GM12872 (cell line): Measurements from ENCODE around the gene RTBDN.

Experiments
- CTCF ChIP-seq: IDR thresholded peaks from 3 replicates; pipeline ENCODE4 v1.5.1; 2011; ENCODE audit warnings: low read depth, mild to moderate bottlenecking, low read length, moderate library complexity; ENCODE audit not compliant: insufficient read depth

RTBDN gene

DNA sequence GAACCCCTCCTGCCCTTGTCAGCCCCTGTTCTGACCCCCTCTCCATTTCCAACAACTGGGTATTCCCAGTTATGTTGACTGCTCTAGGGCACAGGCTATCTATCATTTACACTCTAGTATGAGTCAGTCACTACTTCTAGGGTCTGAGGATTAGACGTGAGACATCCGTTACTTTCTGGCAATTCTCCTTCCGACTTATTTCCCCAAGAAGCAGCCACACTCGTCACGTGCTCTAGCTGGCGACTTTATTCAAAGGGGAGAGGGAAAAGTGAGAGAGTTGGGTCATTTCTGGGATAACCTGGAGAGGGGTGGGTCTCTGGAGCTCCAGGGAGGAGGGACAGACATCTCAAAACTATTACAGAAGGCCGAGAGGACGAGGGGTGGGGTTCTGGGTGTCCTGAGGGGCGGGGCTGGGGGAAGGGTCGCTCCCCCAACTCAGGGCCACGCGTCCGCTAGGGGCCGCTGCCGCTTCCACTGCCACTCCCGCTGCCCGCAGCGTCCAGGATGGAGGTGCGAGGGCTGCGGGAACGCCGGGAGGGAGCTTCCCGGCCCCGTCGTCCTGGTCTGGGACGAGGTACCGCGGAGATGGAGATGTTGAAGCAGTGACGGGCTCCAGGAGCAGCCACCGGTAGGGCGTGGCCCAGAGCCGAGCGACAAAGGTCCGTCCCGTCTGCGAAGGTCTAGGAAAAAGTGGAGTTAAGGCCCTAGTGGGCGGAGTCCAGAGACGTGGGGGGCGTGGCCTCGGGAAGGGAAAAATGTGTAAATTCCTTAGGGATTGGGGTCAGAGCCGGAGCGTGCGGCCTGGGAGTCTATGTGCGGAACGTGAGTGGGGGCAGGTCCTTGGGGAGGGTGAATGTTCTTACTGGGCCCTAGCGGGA, 8.9 kb downstream of the RTBDN start:
- peak; percentile 54 for TF ChIP-seq CTCF

DNA sequence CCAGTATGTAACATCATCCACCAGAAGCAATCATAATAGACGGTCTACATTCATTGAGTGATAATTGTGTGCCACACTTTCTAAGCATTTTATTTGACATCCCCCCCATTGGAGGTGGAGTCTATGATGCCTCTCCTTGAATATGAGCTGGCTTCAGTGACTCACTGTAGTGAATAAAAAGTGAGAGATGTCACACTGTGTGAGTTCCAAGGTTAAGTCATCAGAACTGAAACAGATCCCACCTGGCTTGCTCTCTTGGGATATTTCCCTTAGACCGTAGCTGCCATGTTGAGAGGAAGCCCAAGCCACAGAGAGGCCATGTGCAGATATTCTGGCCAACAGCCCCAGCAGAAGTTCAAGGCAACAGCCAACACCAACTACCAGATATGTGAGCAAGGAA, 12.6 kb downstream of the RTBDN start:
- TF ChIP-seq CTCF, result no peak

GRCh38 chr19:12815088-12815487, 19.3 kb downstream of the RTBDN start:
- no peak for TF ChIP-seq CTCF

DNA sequence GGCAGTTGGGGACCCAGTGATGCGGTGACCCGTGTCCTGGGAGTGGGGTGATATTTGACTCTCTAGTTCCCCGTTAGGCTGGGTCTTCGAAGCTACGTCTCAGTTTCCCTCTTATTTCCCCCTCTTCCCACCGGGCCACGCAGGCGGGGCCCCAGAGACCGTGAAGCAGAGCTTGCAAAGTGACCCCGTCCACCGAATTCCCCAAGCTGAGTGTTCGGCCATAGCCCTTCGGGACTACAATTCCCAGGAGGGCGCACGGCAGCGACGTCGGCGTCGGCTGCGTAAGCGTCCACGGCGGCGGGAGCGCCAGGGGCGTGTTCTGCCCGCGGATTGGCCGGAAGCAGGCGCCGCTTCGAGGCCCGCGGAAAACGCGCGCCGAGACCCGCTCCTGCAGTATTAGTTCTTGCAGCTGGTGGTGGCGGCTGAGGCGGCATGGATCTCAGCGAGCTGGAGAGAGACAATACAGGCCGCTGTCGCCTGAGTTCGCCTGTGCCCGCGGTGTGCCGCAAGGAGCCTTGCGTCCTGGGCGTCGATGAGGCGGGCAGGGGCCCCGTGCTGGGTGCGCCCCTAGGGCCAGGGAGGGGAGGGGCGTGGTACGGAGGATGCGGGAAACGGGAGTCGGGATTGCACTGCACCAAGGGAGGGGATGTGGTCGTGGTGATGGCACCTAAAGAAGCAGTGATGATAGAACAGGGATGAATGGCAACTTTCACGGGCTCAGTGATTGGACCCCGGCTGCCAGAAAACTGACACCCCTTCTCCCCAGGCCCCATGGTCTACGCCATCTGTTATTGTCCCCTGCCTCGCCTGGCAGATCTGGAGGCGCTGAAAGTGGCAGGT, 27.9 kb downstream of the RTBDN start, which contains the start of gene RNASEH2A:
Gene RNASEH2A, plus strand, starts transcription at position 343 of the 840 bp plus-strand sequence. Its CDS starts 90 bp downstream, at position 433.
- TF ChIP-seq CTCF, result no peak

GRCh38 chr19:12804051-12804450, 30.3 kb downstream of the RTBDN start:
- TF ChIP-seq CTCF, result no peak

DNA sequence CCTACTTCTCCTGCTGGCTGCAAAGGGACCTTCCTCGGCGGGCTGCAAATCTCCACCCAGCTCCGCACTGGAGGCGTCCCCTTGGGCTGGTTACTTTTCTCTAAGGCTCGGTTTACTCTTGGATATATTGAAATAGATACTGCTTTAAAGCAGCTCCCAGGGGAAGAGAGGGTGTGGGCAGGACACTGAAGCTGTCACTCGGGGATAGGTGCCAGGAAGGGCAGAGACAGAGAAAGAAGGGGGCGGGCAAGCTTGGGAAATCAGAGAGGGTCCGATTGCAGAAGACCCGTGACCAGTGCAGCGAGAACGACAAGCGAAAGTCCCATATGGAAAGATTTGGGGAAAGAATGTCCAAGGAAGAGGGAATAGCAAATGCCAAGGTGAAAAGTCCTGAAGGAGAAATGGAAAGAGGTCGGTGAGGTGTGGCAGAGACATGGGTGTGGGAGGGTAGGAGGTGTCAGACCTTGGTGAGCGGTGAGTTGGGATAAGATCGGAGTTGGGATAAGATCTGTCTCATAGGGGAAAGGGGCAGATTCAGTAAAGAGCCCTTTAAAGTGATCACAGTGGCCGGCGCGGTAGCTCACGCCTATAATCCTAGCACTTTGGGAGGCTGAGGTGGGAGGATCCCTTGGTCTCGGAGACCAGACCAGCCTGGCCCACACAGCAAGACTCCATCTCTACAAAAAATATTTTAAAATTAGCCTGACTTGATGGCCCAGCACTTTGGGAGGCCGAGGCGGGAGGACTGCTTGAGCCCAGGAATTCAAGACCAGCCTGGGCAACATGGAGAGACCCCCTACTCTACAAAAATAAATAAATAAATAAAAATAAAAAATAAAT, 31.9 kb downstream of the RTBDN start:
- no peak for TF ChIP-seq CTCF
